GM06990 (cell line): ENCODE results near the gene DCAF8L2.
"Not testable (repeated sequence)": the region's sequence is repeated elsewhere in the genome, so short reads cannot be mapped to it uniquely, and the experiment has no call there.

Experiments
- DNase-seq: peaks from one replicate; pipeline ENCODE4 v3.0.0-alpha.2; 2011; ENCODE audit not compliant: insufficient read length; ENCODE audit errors: extremely low read depth
- H3K27me3 ChIP-seq: replicated peaks from 2 replicates; pipeline ENCODE4 v1.6.0; 2011; ENCODE audit warnings: low read length; ENCODE audit not compliant: control insufficient read depth, insufficient read depth
- H3K36me3 ChIP-seq: 2 replicates; pipeline ENCODE4 v1.5.1; 2011; ENCODE audit warnings: low read length; ENCODE audit not compliant: control insufficient read depth, insufficient read depth
- H3K4me3 ChIP-seq: replicated peaks from 2 replicates; pipeline ENCODE4 v1.5.1; 2011; ENCODE audit warnings: low read depth, mild to moderate bottlenecking, control low read depth, low read length
- CTCF ChIP-seq: IDR thresholded peaks from 2 replicates; pipeline ENCODE4 v1.5.1; 2011; ENCODE audit warnings: low read length, control low read depth, mild to moderate bottlenecking, inconsistent platforms; ENCODE audit not compliant: insufficient read depth, poor library complexity, severe bottlenecking

The DCAF8L2 gene

GRCh38 chrX:27675493-27675892, 85.3 kb downstream of the DCAF8L2 start:
- Histone ChIP-seq H3K27me3 (no peaks in the 10 kb centered on the region), H3K4me3 (no peak overlapping the region), H3K36me3 (no peaks in the 10 kb centered on the region)
- TF ChIP-seq CTCF = no peak
- DNase-seq = no peak

- Histone ChIP-seq H3K27me3 (no peaks in the 10 kb centered on the region), H3K4me3 (no peak overlapping the region), H3K36me3 (no peaks in the 10 kb centered on the region)
- no peak for TF ChIP-seq CTCF
- no peak for DNase-seq
Measured at GRCh38 chrX:27679281-27679680, 89.1 kb downstream of the DCAF8L2 start.

- TF ChIP-seq CTCF = no peak
- DNase-seq = no peak
- Histone ChIP-seq H3K36me3 (no peaks in the 10 kb centered on the region), H3K4me3 (no peak overlapping the region), H3K27me3 (no peaks in the 10 kb centered on the region)
Measured at GRCh38 chrX:27680726-27681125, 90.6 kb downstream of the DCAF8L2 start.

- not testable (repeated sequence) for H3K27me3 ChIP-seq, DNase-seq, H3K4me3 ChIP-seq, H3K36me3 ChIP-seq
- peak; percentile 53 for TF ChIP-seq CTCF
Measured at GRCh38 chrX:27683566-27684208, 93.5 kb downstream of the DCAF8L2 start.

- H3K27me3 ChIP-seq = no peaks in the 10 kb centered on the region
- no peak for TF ChIP-seq CTCF
- no peak for DNase-seq
- no peak overlapping the region for H3K4me3 ChIP-seq
- H3K36me3 ChIP-seq = no peaks in the 10 kb centered on the region
Measured at GRCh38 chrX:27694667-27695066, 104.5 kb downstream of the DCAF8L2 start.

- H3K36me3 ChIP-seq = no peaks in the 10 kb centered on the region
- H3K4me3 ChIP-seq = no peak overlapping the region
- H3K27me3 ChIP-seq = no peaks in the 10 kb centered on the region
- no peak for DNase-seq
- TF ChIP-seq CTCF = no peak
Measured at GRCh38 chrX:27706526-27706925, 116.4 kb downstream of the DCAF8L2 start.
